Skin of body (tissue), 2 donors: ENCODE measurements around the gene EMX2. TPM values are rescaled to one million over a fixed set of nuclear protein-coding genes. Genes with fewer than 3 reads are reported as not detected.
"Not testable (repeated sequence)": the region's sequence is repeated elsewhere in the genome, so short reads cannot be mapped to it uniquely, and the experiment has no call there.

Experiments used
- DNase-seq: peaks from one replicate; lab custom pipeline; 2025; lab: John Stamatoyannopoulos, UW
- total RNA-seq: library from RNA; depleted of rRNA; stranded (reverse); fragments of >200 nt; gene quantifications from one replicate; pipeline ENCODE4 v1.2.3, GENCODE V29; 2014

The EMX2 gene
- total RNA-seq, result 5.5 TPM

DNA sequence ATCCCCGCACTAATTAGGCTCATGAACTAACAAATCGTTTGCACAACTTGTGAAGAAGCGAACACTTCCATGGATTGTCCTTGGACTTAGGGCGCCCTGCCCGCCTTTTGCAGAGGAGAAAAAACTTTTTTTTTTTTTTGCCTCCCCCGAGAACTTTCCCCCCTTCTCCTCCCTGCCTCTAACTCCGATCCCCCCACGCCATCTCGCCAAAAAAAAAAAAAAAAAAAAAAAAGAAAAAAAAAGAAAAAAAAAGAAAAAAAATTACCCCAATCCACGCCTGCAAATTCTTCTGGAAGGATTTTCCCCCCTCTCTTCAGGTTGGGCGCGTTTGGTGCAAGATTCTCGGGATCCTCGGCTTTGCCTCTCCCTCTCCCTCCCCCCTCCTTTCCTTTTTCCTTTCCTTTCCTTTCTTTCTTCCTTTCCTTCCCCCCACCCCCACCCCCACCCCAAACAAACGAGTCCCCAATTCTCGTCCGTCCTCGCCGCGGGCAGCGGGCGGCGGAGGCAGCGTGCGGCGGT is at the start of gene EMX2:
Gene EMX2 (plus strand): TSS at position 41 of the 519 bp plus-strand sequence. CDS start 522 bp downstream, outside the sequence.
- peak; percentile 72 for DNase-seq

DNA sequence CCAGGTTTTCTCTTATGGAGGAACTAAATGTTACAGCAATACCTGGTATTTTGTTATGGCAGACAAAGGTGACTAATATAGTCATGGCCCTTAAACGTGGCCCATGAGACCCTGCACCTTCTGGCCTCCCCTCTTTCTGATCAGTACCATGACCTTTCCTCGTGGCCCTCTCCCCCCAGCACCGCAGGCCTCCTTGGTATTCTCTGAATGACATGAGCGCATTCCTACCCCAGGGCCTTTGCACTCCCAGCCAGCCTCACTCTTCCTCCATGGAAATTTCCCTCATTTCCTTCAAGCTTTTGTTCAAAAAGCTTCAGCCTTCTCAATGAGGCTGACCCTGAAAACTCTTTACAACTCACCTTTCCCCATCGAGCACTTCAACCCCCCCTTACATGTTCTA is 46.5 kb upstream of the EMX2 start:
- no peak for DNase-seq

GRCh38 chr10:117496616-117497028 is 45.9 kb upstream of the EMX2 start:
- peak; percentile 82 for DNase-seq

DNA sequence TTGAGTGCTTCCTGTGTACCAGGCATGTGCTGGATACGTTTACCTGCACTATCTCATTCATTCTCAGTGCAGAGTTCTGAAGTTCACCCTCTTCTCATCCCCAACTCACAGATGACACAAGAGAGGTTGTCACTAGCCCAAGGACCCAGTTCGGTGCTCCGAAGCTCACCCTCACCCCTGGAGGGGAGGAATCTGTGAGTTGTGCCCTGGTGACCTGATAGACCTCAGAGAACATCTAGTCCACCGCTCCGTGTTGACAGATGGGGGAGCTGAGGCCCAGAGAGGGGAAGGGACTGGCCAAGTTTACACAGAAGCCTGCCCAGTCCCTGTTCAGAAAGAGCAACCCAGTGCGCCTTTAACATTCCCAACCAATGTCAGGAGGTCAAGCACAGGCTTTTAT is 44.8 kb upstream of the EMX2 start:
- no peak for DNase-seq

- no peak for DNase-seq
Measured at GRCh38 chr10:117499248-117500105, 43.1 kb upstream of the EMX2 start.

GRCh38 chr10:117500456-117500855 is 42.1 kb upstream of the EMX2 start:
- peak; percentile 37 for DNase-seq

- DNase-seq, result no peak
Measured at GRCh38 chr10:117501460-117502035, 41.0 kb upstream of the EMX2 start.

- DNase-seq, result no peak
Measured at GRCh38 chr10:117502421-117503243, 39.9 kb upstream of the EMX2 start.

DNA sequence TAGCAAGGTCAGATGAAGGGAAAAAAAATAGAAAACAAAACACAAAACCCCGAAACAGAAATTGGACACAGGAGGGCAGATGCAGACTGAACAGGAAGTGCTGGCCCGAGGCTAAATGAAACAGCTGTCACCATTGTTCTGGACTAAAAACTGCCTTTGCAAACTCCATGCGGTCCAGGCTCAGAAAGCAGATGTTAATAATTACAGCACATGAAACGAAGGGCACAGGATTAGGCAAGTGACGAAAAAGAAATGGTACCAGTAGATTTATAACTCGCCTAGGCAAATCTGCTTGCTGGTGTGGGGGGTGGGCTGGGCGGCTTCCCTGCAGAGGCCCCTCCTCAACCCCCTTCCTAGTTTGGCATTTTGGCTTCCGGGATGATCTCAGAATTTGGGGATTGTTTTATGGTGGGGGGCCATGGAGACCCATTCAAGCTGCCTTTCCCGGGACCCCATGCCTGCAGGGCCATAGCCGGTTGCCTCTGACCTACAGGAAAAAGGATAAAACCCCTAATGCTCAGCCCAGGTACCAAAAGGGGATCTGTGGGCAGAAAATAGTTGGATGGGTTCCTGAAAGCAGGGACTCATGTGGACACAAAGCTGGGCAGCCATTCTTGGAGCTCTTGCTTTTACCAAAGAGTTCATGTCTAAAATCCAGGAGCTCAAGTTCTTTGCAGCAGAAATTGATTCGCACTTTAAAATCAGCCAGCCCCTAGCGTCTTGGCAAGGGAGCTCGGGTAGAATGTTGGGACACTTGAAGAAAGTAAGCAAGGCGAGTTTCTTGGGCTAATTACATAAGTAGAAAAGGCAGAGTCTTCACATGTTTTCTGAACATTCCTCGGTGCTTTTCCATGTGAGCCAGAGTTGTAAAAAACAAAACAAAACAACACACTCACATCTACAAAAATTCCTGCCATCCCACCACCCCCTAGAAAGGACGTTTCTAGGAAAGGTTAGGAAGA is 39.0 kb upstream of the EMX2 start:
- peak; percentile 83 for DNase-seq

- peak; percentile 55 for DNase-seq
Measured at GRCh38 chr10:117504562-117504961, 38.0 kb upstream of the EMX2 start.

DNA sequence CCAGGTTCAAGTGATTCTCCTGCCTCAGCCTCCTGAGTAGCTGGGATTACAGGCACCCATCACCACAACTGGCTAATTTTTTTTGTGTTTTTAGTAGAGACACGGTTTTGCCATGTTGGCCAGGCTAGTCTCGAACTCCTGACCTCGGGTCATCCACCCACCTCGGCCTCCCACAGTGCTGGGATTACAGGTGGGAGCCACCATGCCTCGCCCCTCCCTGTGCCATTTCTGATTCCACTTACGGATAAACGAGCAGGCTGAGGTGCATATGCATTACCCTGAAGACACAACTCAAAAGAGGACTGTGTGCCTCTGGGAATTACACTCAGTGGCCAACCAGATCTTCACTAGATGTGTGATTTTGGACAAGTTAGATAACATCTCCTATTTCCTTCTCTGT is 35.5 kb upstream of the EMX2 start:
- not testable (repeated sequence) for DNase-seq

- no peak for DNase-seq
Measured at GRCh38 chr10:117509573-117509972, 33.0 kb upstream of the EMX2 start.

- no peak for DNase-seq
Measured at GRCh38 chr10:117511601-117512390, 30.8 kb upstream of the EMX2 start.

DNA sequence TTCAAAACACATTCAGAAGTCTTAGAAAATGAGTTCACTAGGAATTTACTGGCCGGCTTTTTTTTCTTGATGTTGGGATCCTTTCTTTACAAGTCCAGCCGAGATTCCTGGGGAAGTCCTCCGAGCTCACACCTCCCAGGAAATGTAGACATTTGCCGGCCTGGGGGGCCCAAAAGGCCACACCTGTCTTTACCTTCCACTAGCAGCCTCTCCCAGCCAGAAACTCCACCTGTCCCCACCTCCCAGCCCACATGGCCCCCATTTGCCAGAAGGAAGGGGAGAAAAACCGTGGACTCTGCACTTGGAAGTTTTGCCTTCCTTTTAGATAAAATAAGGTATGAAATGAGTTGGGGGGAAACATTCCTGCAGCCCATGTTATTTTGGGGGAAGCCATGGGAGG is 27.6 kb upstream of the EMX2 start:
- no peak for DNase-seq

DNA sequence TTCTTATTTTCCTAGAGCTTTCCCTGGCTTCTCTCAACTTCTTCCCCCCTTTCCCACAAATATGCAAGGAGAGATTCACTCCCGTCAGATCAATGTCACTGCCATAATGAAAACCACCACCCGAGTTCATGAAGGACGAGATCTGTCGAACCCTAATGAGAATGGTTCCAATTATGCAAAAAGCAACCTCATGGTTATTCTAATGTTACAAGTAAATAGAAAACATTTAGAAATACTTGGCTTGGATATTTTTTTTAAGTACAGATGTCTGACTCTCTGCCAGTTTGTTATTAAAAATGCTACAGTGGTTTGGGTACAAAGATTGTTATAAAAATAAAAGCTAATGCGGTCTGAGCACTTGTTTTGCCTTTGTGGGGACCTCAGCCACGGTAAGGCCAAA is 25.9 kb upstream of the EMX2 start:
- DNase-seq, result peak; percentile 53

DNA sequence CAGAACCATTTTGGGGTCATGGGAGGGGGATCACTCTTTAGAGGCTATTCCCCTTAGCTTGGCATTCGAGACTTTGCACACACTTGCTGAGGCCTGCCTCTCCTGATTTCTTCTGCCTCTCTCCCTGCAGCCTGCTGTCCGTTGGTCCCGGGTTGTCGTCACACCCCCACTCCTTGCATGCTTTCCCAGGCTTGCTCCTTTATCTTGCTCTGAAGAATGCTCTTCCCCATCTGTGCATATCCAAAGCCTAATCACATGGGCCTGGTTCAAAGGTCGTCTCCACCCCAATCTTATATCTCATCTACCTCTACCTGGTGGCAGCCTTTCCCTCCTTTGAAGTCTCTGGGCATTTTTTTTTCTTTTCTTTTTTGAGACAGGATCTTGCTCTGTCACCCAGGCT is 24.3 kb upstream of the EMX2 start:
- no peak for DNase-seq

DNA sequence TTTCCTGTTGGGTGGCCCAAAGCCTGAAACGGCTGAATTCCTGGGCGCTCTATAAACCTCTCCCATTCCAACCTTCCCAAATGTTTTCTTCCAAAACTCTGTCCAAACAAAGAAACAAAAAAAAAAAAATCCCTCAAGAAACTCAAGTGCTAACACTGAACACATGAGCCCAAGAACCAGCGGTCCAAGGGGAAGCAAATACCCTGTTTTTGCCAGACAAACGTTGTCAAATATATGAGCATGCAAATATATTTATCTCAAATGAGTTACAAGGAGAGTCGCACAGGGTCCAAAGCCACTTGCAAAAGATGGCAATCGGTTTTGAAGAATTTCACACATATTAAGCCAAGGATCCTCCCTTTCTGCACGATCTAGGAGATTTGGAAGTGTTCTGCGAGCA is 23.3 kb upstream of the EMX2 start:
- DNase-seq, result peak; percentile 97

- peak; percentile 97 for DNase-seq
Measured at GRCh38 chr10:117519879-117520278, 22.7 kb upstream of the EMX2 start.

- DNase-seq, result peak; percentile 58
Measured at GRCh38 chr10:117530791-117531190, 11.8 kb upstream of the EMX2 start.
